Progenitor cell of endocrine pancreas (in vitro differentiated cells): ENCODE measurements around the gene FAM184A. TPM values are rescaled to one million over a fixed set of nuclear protein-coding genes. Genes with fewer than 3 reads are reported as not detected.

Source experiments
- DNase-seq: peaks from one replicate; pipeline ENCODE4 v3.0.0; 2021; ENCODE audit warnings: low spot score; ENCODE audit not compliant: unreplicated experiment
- H3K27ac Mint-ChIP-seq: 2 replicates; pipeline ENCODE4 v1.8.0; 2021; ENCODE audit warnings: mild to moderate bottlenecking, moderate library complexity, mixed read lengths
- H3K27me3 Mint-ChIP-seq: 2 replicates; pipeline ENCODE4 v1.8.0; 2021; ENCODE audit warnings: mixed read lengths
- H3K36me3 Mint-ChIP-seq: 2 replicates; pipeline ENCODE4 v1.8.0; 2022; ENCODE audit warnings: mixed read lengths; ENCODE audit not compliant: insufficient read depth
- H3K4me1 Mint-ChIP-seq: 2 replicates; pipeline ENCODE4 v1.8.0; 2021; ENCODE audit warnings: low read depth, mixed read lengths
- H3K4me3 Mint-ChIP-seq: 2 replicates; pipeline ENCODE4 v1.8.0; 2021; ENCODE audit warnings: low read depth, mild to moderate bottlenecking, moderate library complexity, mixed read lengths
- H3K9me3 Mint-ChIP-seq: 2 replicates; pipeline ENCODE4 v1.8.0; 2021; ENCODE audit warnings: low read depth, mixed read lengths
- microRNA-seq: library from miRNA; unstranded; fragments of <30 nt; microRNA quantifications from one replicate; pipeline ENCODE4 v1.1.0, GENCODE V29; 2020; ENCODE audit warnings: borderline number of aligned reads; ENCODE audit not compliant: unreplicated experiment
- total RNA-seq: library from RNA; stranded (reverse); gene quantifications from 2 replicates; pipeline ENCODE4 v1.2.1, GENCODE V29; 2021
- TF ChIP-seq, protein P1 (sequence below): fragments of 200-600 bp; sonication (generic); IDR thresholded peaks from one replicate; pipeline ENCODE4 v1.5.0; 2021; ENCODE audit warnings: antibody characterized with exemption, mild to moderate bottlenecking; ENCODE audit not compliant: unreplicated experiment

The FAM184A gene
- total RNA-seq, 1 donor from 2014 or later: 20.9 TPM

DNA sequence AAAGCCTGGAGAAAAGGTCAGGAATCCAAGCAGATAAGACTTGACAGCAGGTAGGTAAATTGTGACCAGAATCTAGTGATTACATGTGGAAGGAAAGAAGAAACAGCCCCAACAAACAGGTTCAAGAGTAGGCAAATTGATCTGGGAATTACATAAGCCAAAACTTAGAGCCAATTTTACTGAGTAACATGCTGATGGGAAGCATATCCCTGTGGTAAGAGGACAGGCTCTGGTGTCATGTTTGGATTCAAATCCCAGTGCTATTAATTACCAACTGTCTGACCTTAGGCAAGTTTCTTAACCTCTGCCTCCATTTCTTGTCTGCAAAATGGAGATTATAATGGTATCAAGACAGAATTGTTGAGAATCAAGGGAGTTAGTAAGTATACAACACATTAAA, 163.9 kb downstream of the FAM184A start:
- Mint-ChIP-seq H3K27me3 (no peaks in the 10 kb centered on the region), H3K9me3 (no peaks in the 10 kb centered on the region), H3K4me1 (peaks cover 9% of the 10 kb centered on the region), H3K36me3 (peaks cover 33% of the 10 kb centered on the region), H3K4me3 (no peak overlapping the region), H3K27ac (peak overlapping the region; percentile 83)
- TF ChIP-seq, protein P1, sequence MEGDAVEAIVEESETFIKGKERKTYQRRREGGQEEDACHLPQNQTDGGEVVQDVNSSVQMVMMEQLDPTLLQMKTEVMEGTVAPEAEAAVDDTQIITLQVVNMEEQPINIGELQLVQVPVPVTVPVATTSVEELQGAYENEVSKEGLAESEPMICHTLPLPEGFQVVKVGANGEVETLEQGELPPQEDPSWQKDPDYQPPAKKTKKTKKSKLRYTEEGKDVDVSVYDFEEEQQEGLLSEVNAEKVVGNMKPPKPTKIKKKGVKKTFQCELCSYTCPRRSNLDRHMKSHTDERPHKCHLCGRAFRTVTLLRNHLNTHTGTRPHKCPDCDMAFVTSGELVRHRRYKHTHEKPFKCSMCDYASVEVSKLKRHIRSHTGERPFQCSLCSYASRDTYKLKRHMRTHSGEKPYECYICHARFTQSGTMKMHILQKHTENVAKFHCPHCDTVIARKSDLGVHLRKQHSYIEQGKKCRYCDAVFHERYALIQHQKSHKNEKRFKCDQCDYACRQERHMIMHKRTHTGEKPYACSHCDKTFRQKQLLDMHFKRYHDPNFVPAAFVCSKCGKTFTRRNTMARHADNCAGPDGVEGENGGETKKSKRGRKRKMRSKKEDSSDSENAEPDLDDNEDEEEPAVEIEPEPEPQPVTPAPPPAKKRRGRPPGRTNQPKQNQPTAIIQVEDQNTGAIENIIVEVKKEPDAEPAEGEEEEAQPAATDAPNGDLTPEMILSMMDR: no peak
- DNase-seq: no peak

- Mint-ChIP-seq H3K4me1 (peaks cover 8% of the 10 kb centered on the region), H3K36me3 (peaks cover 36% of the 10 kb centered on the region)
Measured at GRCh38 chr6:118913161-118913560, 165.3 kb downstream of the FAM184A start.

GRCh38 chr6:118912646-118913045, 165.8 kb downstream of the FAM184A start:
- H3K9me3 Mint-ChIP-seq: no peaks in the 10 kb centered on the region
- no peak for DNase-seq
- H3K4me3 Mint-ChIP-seq: no peak overlapping the region
- no peak overlapping the region for H3K27ac Mint-ChIP-seq
- H3K27me3 Mint-ChIP-seq: no peaks in the 10 kb centered on the region
- peaks cover 6% of the 10 kb centered on the region for H3K4me1 Mint-ChIP-seq
- peaks cover 36% of the 10 kb centered on the region for H3K36me3 Mint-ChIP-seq
- TF ChIP-seq, protein P1: no peak

More at GRCh38 chr6:118913161-118913560, 165.3 kb downstream of the FAM184A start:
- Mint-ChIP-seq H3K9me3 (no peaks in the 10 kb centered on the region), H3K27me3 (no peaks in the 10 kb centered on the region), H3K4me3 (no peak overlapping the region), H3K27ac (no peak overlapping the region)
- TF ChIP-seq, protein P1: no peak
- no peak for DNase-seq

Small RNA genes lying within 50 kb of the gene (microRNA-seq; reads per million reads assigned to microRNA genes)
- 4.2 reads per million for gene MIR548B

Other genes starting within 250 kb of the FAM184A start
- gene ASF1A, start 184.5 kb downstream of the FAM184A start, total RNA-seq: 29.5 and 30.5 TPM in 2 replicates
- 24.7 and 25.1 TPM in 2 replicates for gene MCM9, start 143.5 kb downstream of the FAM184A start, total RNA-seq